NCI-H460 (cell line): ENCODE results near the gene SLC6A4. TPM values are rescaled to one million over a fixed set of nuclear protein-coding genes. Genes with fewer than 3 reads are reported as not detected.

Experiments used
- DNase-seq: peaks from one replicate; pipeline ENCODE4 v3.0.0-alpha.2; 2016; ENCODE audit warnings: low read depth; ENCODE audit errors: extremely low read depth
- polyA plus RNA-seq: library from polyadenylated mRNA; depleted of rRNA; stranded (reverse); fragments of >200 nt; gene quantifications from 2 replicates; pipeline ENCODE4 v1.2.3, GENCODE V29; 2014; cell fraction: nucleus; rRNA removed
- total RNA-seq: library from RNA; depleted of rRNA; stranded (reverse); fragments of >200 nt; shearing (Covaris generic); gene quantifications from 2 replicates; pipeline ENCODE4 v1.2.3, GENCODE V29; 2014; rRNA removed

Gene SLC6A4
- total RNA-seq: not detected in 2 replicates
- 0.56 TPM in 1 of 2 replicates, not detected in the other for polyA plus RNA-seq

DNA sequence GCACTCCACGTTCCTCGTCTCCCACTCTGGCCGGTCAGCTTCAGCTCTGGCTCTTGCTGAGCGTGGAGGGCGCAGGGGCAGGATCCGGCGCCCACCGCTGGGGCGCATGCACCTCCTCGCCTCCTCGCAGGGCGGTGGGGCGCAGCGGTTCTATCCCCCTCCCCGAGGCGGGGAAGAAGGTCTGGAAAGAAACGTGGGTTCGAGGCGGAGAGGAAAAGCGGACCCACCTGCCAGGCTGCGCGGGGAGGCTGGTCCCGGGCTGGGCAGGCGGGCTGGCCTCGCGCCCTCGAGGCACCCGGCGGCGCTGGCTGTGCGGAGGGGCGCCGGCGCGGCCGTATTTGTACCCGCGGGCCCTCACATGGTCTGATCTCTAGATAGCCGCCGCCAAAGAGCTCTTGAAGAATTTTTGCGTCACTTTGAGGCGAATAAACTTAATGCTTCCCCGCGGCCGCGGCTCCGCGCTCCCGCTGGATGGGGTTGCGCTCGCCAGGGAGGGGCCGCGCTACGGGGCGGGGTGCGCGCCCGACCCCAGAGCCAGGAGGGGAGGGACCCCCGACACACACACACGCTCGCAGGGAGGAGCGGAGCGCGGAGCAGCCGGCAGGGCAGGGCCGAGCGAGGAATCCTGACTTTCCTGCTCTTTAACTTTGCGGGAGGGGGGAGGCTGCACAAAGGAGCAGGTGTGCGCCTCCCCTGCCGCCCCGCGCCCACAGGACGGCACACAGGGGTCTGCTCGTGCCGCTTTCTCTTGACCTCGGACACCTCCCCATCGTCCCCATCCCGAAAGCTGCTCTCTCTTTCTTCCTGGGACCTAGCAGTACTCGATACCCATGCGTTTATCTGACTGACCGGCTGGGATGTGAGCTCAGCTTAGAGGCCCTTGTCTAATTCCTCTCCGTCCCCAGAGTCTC, at the start of gene SLC6A4:
Gene SLC6A4 (minus strand): TSS at position 312 of the 911 bp plus-strand sequence. CDS start 13,739 bp downstream, outside the sequence.
- DNase-seq: no peak

DNA sequence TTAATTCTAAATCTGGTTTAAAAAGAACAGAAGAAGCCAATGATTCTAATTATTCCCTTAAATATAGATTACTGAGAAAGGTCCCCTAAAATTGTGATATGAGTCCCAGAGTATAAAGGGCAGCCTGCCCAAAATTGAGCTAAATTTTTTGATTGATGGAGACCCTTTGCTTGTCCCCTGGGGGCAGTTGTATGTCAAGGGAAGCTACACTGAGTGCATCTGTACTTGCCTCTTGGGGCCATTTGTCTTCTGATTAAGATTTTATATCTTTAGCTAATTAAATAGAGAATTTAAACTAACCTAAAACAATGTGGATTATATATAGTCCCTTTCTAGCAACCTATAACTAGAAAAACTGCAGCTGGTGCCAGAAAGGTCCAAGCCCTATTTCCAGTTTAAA, 43.7 kb upstream of the SLC6A4 start:
- no peak for DNase-seq

DNA sequence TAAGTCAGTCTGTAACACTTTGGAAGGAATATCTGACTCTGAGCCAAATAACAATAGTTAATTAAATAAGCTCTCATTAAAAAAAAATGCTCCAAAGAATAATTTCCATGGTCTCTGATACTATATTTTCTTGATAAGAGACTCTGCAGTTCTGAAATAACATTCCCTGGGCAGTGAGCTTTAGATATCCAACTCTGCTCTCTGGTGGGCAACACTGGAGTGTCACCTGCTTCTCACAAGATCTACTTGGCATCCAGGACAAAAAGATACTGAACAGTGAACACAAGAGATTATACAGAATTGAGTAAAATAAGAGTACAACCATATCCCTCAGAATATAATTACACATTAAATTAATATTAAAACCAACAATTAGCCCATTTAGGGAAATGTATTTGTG, 42.5 kb upstream of the SLC6A4 start:
- peak; percentile 23 for DNase-seq

DNA sequence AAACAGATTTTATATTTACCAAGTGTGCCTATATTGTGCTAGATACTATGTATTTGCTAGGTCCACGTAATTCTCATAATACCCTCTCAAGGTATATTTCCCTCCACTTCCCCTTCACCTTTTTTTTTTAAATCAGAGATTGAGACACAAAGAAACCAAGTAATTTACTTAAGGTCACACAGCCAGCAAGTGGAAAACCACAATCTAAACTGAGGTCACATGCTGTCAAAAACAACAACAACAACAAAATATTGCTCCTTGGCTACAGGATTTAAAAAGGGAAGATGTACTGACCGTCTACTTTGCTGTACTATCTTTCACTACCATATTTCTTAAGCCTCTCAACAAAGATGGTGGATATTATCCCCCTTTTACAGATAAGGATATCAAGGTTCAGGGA, 40.4 kb upstream of the SLC6A4 start:
- DNase-seq: no peak

DNA sequence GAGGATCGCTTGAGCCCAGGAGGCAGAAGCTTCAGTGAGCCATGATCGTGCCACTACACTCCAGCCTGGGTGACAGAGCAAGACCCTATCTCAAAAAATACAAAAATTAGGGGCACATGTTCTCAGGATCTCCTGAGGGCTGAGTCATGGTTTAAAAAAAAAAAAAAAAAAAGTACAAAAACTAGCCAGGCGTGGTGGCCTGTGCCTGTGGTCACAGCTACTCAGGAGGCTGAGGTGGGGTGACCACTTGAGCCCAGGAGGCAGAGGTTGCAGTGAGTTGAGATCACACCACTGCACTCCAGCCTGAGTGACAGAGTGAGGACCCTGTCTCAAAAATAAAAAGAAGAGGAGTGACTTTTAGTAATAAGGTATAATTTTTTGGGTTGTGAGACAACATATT, 39.4 kb upstream of the SLC6A4 start:
- no peak for DNase-seq

DNA sequence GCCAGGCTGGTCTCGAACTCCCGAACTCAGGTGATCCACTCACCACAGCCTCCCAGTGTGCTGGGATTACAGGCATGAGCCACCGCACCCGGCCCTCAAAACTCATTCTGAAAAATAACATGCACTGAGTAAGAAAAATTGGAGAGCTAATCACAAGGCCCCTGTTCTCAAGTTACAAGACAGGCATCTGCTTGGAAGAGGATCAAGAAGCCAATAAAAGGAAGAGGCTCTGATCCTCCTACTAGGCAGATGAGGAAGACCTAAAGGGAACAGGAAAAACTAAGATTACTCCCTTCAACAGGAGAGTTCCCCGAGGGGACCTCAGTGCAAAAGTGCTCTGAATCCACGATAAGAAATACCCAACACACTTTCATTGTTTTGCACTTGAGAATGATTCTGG, 37.9 kb upstream of the SLC6A4 start:
- DNase-seq: no peak

DNA sequence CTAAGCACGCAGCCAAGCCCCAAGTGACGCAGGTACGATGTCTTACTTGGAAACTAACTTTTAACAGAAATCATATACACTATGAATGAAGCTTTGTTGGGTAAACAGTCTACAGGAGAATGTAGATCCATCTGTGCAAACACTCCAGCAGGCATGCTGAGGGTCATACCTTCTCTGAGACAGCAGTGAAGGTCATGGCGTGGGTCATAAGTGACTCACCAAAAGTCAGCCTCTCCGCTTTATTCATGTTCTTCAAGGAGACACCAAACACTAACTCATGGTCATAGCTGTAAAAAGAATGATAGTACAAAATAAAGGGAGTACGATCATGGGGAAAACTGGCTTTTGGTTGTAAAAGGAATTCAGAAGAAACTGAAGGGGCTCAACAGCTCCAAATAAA, 35.6 kb upstream of the SLC6A4 start:
- no peak for DNase-seq

DNA sequence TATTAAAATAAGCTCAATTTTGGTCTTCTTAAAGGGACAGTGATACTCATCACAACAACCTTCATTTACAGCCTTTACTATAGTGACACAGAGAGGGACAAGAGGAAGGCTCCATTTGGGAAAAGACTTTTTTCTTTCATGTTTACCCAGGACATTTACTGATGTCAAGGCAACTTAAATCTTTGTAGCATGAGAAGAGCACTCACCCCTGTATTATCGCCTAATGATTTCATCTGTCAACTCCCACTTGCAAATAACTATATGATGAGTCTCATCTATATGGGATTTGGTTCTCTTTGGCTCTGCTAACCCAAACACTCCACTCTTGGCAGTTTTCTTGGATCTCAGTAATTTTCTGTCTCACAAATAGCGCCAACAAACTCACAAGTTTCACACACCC, 32.1 kb upstream of the SLC6A4 start:
- no peak for DNase-seq

DNA sequence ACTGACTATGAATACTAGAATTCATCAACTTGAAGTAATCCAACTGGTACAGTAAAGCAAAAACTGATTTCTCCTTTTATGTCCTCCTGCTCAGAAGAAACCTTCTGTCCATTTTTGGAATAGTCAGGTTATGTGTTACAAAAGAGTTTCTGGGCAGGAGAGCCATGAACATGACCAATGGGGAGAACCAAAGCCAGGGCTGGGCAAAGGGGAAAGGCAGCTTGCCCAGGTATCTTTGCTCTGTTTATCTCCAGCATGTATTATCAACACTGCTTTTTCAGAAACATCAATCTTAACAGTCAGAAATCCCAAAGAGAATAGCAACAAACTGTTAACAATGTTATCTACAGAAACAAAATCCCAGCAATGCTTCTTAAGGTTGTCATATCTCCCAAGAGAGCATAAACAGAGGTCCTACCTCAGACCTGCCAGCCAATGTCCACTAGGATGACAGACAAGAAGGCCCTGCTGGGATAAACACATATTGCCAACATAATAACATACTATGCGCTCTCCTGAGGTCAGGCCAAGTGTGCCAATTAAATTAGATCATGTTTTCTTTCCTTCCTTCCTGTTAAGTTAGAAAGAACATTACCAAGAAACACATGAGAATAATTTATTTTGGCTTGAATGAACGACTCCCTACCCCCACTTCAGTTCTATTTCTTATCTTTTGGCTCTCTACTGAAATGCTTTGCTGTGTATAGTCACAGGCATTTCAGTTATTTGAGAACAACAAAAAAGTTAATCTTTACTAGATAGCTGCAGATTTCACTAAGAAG, 28.2 kb upstream of the SLC6A4 start:
- no peak for DNase-seq

DNA sequence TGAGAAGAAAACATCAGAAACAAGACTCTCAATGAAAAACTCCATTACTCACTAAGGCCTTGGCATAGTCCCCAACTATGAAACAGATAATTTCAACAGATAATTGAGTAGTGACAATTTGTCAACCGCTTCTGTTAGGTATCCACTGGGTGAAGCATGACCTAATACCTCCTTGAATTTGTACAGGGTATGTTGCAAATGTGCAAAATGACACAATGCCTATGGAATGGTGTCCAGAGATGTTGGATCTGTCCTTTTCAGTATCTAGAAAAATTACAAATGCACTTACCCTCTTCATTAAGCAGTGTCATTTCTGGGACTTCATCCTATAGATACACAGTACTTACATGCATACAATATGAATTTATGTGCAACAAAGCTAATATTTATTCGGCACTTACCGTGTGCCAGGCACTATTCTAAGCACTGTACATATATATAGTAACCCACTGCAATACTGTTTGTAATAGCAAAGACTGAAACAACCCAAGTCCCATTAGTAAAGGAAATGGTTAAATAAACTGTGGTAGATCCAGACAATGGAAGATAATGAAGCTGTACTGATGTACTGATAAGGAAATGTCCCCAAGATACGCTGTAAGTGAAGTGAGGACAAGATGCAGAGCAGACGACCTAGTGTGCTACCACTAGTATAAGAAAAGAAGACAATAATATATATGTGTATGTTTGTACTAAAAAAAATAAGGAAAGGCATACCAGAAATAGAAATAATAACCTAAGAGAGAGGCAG, 21.4 kb upstream of the SLC6A4 start:
- DNase-seq: no peak

DNA sequence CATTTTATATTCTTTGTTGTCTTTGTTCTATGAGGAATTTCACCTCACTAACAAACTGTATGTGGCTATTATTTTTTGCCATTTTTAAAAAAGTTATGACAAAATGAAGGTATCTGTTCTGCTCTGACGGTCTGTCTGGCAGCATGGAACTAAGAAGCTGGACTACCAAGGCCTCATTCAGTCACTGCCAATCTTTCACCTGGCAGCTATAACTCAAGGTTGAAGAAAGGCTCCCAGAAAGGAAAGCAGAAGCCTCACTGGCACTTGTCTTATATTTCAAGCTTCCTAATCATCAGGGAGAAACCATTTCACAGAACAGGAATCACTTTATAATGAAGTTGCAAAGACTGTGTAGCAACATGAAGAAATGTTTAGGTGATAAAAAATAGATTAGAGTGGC, 18.7 kb upstream of the SLC6A4 start:
- no peak for DNase-seq

DNA sequence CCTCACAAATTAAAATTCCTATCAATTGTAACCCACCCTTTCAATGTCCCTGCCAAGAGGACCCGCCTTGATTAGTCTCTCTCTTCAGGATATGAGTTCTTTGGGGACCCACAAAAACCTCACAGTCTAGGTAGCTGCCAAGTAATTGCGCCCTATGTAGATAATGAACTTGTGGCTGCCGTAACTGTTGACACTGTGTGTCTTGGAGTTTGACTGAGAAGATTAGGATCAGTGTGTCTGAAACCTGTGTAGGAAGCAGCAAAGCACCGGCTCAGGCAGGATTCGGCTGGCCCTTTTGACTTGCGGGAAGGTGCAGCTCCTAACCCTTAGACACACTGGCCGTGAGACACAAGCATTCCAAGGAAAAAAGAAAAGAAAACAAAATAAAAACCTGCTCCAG, 17.8 kb upstream of the SLC6A4 start:
- no peak for DNase-seq

DNA sequence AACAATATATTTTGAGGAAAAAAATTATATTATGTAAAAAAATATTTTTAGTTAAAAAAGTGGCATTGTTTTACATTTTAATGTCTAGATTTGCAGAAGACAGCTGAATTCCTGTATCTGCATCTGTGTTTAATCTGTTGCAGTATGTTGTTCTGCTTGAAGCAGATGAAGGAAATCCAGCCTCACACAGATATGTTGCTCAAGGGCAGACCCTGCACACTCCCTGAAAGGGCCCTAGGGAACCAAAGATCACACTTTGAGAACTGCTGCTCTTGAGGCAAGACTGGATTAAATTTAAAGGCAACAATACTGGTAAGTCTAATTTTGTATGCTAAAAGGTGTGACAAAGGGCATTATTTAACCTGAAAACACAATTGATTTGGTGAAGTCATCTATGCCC, 16.4 kb upstream of the SLC6A4 start:
- no peak for DNase-seq

DNA sequence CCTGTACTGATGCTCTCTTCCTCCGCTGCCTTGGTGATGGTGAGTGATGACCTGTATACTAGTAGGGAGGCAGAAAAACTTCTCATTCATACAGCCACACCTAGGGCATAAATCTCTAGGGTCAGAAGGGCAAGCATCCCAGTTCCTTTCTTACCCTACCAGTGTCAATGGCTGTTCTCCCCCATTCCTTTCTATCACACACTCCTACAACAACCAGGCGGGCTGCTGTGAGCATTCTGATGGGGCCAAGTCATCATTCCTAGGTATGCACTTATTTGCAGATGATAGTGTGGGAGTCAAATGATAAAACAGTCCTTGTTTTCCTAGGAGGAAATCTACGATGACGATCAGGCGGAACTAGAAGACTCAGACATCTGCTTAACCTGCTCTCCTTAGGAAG, 14.0 kb upstream of the SLC6A4 start:
- no peak for DNase-seq

DNA sequence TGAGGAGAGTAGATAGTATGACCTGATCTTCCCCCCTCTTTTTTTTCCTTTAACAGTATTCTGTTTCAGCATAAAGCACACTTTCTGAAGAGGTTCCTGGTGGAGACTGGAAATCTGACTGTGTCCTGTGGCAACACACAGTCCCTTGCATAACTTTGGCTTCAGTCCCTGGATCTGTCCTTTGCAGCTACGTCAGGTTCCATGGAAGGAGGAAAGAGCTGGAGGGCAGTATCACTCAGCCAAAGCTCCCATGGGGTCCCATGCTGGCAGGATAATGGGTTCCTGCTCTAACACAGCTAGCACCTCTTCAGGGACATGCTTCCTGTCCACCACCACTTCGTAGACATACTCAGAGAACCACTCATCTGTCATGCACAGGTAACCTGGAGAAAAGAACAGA, 13.3 kb upstream of the SLC6A4 start:
- no peak for DNase-seq

DNA sequence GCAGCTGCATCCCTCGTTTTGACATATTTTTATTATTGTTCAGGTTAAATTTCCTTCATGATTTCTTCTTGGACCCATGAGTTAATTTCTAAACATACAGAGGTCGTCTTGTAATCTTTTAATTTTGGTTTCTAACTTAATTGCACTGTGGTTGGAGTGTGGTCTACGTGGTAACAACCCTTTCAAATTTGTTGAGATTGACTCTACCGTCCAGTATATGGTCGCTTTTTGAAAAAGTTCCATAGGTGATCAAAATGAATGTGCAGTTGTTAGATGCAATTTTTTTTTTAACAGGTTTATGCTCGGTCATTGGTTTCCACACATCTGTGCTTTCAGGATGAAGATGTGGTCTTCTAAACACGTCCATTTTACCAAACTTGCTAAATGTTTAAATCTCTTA, 11.0 kb upstream of the SLC6A4 start:
- no peak for DNase-seq

DNA sequence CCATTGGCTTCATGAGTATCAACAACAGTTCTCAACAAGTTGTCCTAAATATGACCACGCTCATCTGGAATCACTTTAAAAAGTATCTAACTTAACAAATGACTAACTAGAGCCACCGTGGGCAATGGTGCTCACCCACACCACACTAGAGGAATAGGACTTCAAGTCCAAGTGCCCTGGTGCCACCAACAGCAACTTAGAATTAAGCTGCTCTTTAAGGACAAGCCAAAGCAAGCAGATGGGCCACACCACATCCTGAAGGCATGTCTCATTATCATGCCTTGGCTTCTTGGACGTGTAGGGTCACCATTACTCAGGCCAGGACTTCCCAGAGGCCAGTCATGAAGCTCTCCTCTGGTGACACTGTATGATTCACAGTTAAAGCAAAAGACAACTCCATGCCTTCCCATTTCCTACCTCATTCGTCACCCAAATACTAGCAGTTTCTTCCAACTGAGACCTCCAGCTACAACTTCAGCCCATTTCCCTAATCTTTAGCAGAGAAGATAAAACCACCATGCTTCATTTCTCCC, 9.4 kb upstream of the SLC6A4 start:
- DNase-seq: no peak

DNA sequence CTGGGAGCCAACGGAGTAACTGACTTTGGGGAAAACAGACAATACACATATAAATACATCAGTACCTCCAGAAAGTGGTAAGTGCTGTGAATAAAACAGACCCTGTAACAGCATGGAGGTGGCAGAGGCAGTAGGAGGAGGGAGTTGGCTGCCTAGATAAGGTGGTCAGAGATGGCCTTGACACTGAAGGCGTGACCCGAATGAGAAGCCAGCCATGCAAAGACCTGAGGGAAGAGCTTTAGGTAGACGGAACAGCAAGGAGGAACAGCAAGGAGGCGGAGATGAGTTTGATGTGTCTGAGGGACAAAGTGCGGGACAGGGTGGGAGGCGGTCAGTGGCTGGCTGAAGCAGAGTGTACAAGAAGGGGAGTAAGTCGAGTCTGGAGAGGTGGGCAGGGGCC, 8.1 kb upstream of the SLC6A4 start:
- DNase-seq: no peak

DNA sequence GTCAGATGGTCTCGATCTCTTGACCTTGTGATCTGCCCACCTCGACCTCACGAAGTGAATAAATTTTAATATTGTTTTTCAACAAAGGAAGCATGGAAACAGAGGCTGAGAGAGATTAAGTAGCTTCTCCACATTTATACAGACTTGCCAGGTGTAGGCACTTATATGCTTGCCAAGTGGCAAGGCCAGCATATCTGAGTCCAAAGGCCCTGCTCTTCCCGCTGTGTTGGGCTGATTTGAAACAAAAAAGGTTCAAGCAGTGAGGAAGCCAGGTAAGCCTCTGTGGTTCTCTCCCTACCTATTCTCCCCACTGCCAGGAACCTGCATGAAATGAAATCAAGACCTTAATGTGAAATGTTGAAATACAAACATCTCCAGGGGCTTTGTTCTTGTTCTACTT, 7.5 kb upstream of the SLC6A4 start:
- DNase-seq: no peak

DNA sequence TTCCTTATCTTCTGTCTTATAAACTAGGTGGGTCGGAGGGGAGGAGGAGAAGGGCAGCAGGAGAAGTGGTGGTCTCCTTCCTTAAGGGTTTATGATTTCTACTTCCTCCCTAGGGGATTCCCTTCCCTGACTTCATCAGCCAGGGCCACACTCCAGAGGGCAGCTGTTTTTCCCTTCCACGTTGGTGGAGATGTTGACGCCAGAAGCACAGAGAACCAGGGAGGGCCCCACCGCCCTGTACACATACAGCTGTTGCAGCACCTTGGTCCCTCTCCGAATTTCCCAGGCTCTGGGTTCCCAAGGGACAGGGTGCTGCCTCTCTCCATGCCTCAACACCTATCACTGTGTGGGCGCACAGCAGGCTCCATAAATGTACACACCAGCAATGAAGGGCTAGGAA, 5.6 kb upstream of the SLC6A4 start:
- DNase-seq: no peak

DNA sequence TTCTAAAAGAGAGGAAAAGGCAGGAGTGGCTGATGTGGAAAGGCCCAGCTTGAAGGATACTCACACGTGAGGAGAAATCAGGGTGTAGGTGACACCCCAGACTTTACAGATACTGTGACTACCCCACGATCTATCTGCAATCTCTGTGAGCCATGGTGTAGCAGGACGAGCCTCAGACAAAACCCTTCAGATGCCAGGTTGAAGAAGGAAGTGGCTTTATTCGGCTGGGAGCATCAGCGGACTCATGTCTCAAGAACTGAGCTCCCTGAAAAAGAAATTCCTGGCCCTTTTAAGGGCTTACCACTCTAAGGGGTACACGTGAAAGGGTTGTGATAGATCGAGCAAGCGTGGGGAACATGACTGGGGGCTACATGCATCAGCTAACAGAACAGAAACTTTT, 4.7 kb upstream of the SLC6A4 start:
- no peak for DNase-seq
